HepG2 (cell line): ENCODE measurements around the gene NEK5. TPM values are rescaled to one million over a fixed set of nuclear protein-coding genes. Genes with fewer than 3 reads are reported as not detected.
A peak's percentile ranks its signal among the peaks of the same experiment; 100 is the strongest.

ENCODE experiments used
- ASH2L ChIP-seq: fragments of 300-600, 200-600 bp; sonication (generic); IDR thresholded peaks from 2 replicates; pipeline ENCODE4 v1.7.0; 2017; ENCODE audit warnings: low read depth, mild to moderate bottlenecking, moderate library complexity, mixed read lengths, low read length; ENCODE audit not compliant: insufficient read length
- LBX2 ChIP-seq: sonication (generic); formaldehyde crosslinking; IDR thresholded peaks from 2 replicates; pipeline ENCODE4 v1.5.0; 2020; ENCODE audit warnings: missing genetic modification reagents, mild to moderate bottlenecking, borderline replicate concordance
- LRRFIP1 ChIP-seq: sonication (generic); formaldehyde crosslinking; conservative IDR thresholded peaks from 2 replicates; pipeline ENCODE4 v1.4.0; 2020; ENCODE audit warnings: missing genetic modification reagents
- MBNL3 ChIP-seq: fragments of 250-450 bp; sonication (Bioruptor Pico); conservative IDR thresholded peaks from 2 replicates; pipeline ENCODE4 v1.8.0; 2022; ENCODE audit warnings: mild to moderate bottlenecking, inconsistent platforms
- SALL1 ChIP-seq: sonication (generic); formaldehyde crosslinking; IDR thresholded peaks from 2 replicates; pipeline ENCODE4 v1.8.0; 2022; ENCODE audit warnings: mild to moderate bottlenecking, missing genetic modification reagents
- SAP130 ChIP-seq: IDR thresholded peaks from 2 replicates; pipeline ENCODE4 v1.6.1; 2016; ENCODE audit warnings: low read depth
- ZBTB46 ChIP-seq: sonication (generic); formaldehyde crosslinking; IDR thresholded peaks from 2 replicates; pipeline ENCODE4 v1.4.0; 2020; ENCODE audit warnings: mild to moderate bottlenecking, missing genetic modification reagents, borderline replicate concordance
- ZBTB8A ChIP-seq: sonication (generic); formaldehyde crosslinking; IDR thresholded peaks from 2 replicates; pipeline ENCODE4 v1.4.0; 2020; ENCODE audit warnings: mild to moderate bottlenecking, low read depth, missing genetic modification reagents, borderline replicate concordance
- ZFAT ChIP-seq: sonication (generic); formaldehyde crosslinking; conservative IDR thresholded peaks from 2 replicates; pipeline ENCODE4 v1.8.1; 2023; ENCODE audit warnings: missing genetic modification reagents, inconsistent platforms
- ZNF740 ChIP-seq: sonication (generic); formaldehyde crosslinking; IDR thresholded peaks from 2 replicates; pipeline ENCODE4 v1.4.0; 2020; ENCODE audit warnings: missing genetic modification reagents
- polyA plus RNA-seq, 8 experiments: library from polyadenylated mRNA; depleted of rRNA in 3 of 8; stranded (reverse) in 7 of 8; unstranded in 1 of 8; fragments of >200 nt; fragmentation: Illumina TruSeq in 4 of 8; extraction: Trizol in 4 of 8; gene quantifications; 2 replicates each; pipeline versions ENCODE4 v1.2.1 to v1.2.3, GENCODE V29; 2011 to 2016; ENCODE audit warnings: low read depth in 4 of 8, missing spikeins in 1 of 8, mixed read lengths in 1 of 8; ENCODE audit not compliant: insufficient read depth in 1 of 8
- total RNA-seq, 5 experiments: library from RNA; depleted of rRNA; stranded (reverse); fragments of >200 nt; fragmentation: Illumina TruSeq; extraction: Trizol; gene quantifications; 2 replicates each; pipeline ENCODE4 v1.2.3, GENCODE V29; 2016; ENCODE audit warnings: low read depth in 1 of 5
- TF ChIP-seq, protein P1 (sequence below): sonication (generic); formaldehyde crosslinking; IDR thresholded peaks from one replicate; pipeline ENCODE4 v1.5.1; 2020; ENCODE audit warnings: mild to moderate bottlenecking, missing genetic modification reagents; ENCODE audit errors: not compliant biosample characterization
- TF ChIP-seq, protein P2 (sequence below): sonication (generic); formaldehyde crosslinking; conservative IDR thresholded peaks from 2 replicates; pipeline ENCODE4 v1.8.1; 2023; ENCODE audit warnings: missing genetic modification reagents

The NEK5 gene
- total and polyA plus RNA-seq, 2 of the 13 experiments (the other 11 are each of a cell fraction or from before 2014, with no cell fraction given), result 0.12 to 0.22 TPM

- TF ChIP-seq, protein P1, sequence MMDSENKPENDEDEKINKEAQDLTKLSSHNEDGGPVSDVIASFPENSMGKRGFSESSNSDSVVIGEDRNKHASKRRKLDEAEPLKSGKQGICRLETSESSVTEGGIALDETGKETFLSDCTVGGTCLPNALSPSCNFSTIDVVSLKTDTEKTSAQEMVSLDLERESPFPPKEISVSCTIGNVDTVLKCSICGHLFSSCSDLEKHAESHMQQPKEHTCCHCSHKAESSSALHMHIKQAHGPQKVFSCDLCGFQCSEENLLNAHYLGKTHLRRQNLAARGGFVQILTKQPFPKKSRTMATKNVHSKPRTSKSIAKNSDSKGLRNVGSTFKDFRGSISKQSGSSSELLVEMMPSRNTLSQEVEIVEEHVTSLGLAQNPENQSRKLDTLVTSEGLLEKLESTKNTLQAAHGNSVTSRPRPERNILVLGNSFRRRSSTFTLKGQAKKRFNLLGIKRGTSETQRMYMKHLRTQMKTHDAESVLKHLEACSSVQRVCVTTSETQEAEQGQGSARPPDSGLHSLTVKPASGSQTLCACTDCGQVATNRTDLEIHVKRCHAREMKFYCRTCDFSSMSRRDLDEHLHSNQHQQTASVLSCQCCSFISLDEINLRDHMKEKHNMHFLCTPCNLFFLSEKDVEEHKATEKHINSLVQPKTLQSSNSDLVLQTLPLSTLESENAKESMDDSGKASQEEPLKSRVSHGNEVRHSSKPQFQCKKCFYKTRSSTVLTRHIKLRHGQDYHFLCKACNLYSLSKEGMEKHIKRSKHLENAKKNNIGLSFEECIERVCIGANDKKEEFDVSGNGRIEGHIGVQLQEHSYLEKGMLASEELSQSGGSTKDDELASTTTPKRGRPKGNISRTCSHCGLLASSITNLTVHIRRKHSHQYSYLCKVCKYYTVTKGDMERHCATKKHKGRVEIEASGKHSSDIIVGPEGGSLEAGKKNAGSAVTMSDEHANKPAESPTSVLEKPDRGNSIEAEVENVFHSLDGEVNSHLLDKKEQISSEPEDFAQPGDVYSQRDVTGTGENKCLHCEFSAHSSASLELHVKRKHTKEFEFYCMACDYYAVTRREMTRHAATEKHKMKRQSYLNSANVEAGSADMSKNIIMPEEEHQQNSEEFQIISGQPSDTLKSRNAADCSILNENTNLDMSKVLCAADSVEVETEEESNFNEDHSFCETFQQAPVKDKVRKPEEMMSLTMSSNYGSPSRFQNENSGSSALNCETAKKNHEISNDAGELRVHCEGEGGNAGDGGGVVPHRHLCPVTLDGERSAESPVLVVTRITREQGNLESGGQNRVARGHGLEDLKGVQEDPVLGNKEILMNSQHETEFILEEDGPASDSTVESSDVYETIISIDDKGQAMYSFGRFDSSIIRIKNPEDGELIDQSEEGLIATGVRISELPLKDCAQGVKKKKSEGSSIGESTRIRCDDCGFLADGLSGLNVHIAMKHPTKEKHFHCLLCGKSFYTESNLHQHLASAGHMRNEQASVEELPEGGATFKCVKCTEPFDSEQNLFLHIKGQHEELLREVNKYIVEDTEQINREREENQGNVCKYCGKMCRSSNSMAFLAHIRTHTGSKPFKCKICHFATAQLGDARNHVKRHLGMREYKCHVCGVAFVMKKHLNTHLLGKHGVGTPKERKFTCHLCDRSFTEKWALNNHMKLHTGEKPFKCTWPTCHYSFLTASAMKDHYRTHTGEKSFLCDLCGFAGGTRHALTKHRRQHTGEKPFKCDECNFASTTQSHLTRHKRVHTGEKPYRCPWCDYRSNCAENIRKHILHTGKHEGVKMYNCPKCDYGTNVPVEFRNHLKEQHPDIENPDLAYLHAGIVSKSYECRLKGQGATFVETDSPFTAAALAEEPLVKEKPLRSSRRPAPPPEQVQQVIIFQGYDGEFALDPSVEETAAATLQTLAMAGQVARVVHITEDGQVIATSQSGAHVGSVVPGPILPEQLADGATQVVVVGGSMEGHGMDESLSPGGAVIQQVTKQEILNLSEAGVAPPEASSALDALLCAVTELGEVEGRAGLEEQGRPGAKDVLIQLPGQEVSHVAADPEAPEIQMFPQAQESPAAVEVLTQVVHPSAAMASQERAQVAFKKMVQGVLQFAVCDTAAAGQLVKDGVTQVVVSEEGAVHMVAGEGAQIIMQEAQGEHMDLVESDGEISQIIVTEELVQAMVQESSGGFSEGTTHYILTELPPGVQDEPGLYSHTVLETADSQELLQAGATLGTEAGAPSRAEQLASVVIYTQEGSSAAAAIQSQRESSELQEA (CRISPR knock-in tag), result peak; percentile 55
- TF ChIP-seq MBNL3 (no peak), ZNF740 (CRISPR knock-in tag) (peak; percentile 21; the same call in 1 of the 2 replicates), LRRFIP1 (CRISPR knock-in tag) (no peak), ZBTB8A (CRISPR knock-in tag) (peak; percentile 85; the same call in 1 of the 2 replicates), ZBTB46 (CRISPR knock-in tag) (no peak), ASH2L (peak; percentile 83), LBX2 (CRISPR knock-in tag) (no peak), SAP130 (CRISPR knock-in tag) (peak; percentile 93), SALL1 (CRISPR knock-in tag) (peak; percentile 98), ZFAT (CRISPR knock-in tag) (no peak)
- TF ChIP-seq, protein P2, sequence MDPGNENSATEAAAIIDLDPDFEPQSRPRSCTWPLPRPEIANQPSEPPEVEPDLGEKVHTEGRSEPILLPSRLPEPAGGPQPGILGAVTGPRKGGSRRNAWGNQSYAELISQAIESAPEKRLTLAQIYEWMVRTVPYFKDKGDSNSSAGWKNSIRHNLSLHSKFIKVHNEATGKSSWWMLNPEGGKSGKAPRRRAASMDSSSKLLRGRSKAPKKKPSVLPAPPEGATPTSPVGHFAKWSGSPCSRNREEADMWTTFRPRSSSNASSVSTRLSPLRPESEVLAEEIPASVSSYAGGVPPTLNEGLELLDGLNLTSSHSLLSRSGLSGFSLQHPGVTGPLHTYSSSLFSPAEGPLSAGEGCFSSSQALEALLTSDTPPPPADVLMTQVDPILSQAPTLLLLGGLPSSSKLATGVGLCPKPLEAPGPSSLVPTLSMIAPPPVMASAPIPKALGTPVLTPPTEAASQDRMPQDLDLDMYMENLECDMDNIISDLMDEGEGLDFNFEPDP (CRISPR knock-in tag), result no peak
These were observed 117.0 kb downstream of the NEK5 start, which contains the start of gene ALG11 (continued) for GRCh38 chr13:52011632-52012511.
